ENCODE measurements around the gene TRDMT1.
"Not testable (repeated sequence)": the region's sequence is repeated elsewhere in the genome, so short reads cannot be mapped to it uniquely, and the experiment has no call there.

TRDMT1 gene

DNA sequence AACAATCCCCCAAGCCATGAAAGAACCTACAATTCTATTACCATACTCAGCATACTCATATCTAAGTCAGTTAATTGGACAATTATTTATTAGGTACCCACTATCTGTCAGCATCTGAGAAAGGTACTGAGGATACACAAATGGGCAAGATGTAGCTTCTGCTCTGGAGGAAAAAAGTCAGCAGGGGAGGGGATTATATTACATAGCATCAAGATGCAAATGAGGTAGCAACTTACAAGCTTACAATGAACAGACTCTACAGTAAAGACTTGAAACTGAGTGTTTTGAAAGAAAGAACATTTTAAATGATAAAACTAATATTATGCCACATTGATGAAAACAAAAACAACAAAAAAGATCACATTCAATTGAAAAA lies 61.1 kb downstream of the TRDMT1 start:
- no peak overlapping the region for H3K4me3 ChIP-seq (ENCODE audit: low read depth, low read length)

- H3K4me3 ChIP-seq (ENCODE audit: low read depth, low read length), result no peak overlapping the region
Observed at GRCh38 chr10:17138460-17139042, 62.9 kb downstream of the TRDMT1 start.

GRCh38 chr10:17134737-17135260 lies 66.7 kb downstream of the TRDMT1 start:
- H3K4me3 ChIP-seq (ENCODE audit: low read depth, low read length), result no peak overlapping the region

GRCh38 chr10:17134282-17134681 lies 67.2 kb downstream of the TRDMT1 start:
- H3K4me3 ChIP-seq (ENCODE audit: low read depth, low read length), result no peak overlapping the region

DNA sequence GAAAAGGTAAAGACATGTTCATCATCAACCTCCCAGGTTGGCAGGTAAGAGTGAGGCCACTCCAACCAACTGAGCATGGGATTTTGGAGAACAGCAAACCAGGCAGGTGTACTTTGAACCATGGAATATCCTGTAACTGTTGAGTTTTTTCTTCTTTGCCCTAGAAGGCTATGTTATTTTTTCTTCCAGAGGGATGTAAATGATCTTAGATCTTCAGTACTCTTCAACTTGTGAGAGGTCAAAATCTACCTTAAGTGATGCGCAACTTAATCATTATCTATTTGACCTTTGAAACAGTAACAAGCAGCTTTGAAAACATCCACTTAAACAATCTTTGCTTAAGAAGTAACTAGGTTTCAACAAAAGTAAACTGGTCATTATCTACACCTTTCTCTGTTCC lies 71.7 kb downstream of the TRDMT1 start, which contains the start of gene CUBN:
CUBN (minus strand) TSS at position 71 of the 400 bp plus-strand sequence; CDS start at position 25, 46 bp downstream.
- no peak within 1 kb of the TSS for H3K4me3 ChIP-seq (ENCODE audit: low read depth, low read length)

DNA sequence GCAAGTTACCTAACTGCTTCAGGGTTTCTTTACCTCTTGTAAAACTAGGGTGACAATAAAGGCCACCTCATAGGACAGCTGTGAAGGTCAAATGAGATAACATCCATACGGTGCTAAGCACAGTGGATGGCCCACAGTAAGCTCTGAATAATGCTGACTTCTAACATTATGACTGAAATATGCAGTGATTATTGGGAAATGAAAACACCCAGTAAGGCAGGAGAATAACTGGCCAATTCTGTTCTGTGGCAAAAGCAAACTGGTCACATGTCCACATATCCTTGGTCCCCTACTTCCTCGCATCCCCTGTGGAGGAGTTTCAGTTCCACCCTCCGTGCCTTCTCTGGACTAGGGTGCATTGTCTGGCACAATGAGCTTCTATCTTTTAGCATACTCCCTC lies 73.2 kb downstream of the TRDMT1 start:
- H3K4me3 ChIP-seq (ENCODE audit: low read depth, low read length), result no peak overlapping the region

GRCh38 chr10:17126327-17126726 lies 75.1 kb downstream of the TRDMT1 start:
- H3K4me3 ChIP-seq (ENCODE audit: low read depth, low read length), result no peak overlapping the region

DNA sequence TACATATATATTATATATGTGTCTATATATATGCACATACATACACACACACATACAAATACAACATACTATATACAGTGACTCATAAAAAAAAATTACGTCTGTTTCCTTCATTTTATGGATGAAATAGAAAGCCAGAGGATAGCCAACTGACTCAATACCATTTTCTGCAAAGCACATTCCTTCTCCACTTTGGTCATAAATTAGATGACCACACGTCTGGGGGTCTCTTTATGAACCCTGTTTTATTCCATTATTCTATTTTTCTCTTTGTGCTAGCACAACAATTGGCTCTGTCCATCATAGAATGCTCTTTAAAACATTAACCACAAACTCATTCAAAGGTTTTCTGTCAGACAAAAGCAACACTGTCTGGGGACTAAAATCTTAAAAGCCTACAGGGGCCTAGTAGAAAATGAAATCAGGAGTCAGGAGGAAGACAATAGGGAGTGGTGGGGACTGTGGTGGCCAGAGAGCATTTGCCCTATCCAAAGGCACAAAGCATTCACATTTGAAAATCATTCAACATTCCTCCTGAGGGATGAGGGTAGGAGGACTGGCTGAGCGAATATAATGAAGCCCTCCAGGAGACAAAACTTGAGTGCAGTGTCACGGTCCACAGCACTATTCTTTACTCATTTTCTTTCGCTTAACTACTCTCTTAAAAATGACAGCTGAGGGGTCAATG lies 76.1 kb downstream of the TRDMT1 start:
- no peak overlapping the region for H3K4me3 ChIP-seq (ENCODE audit: low read depth, low read length)

DNA sequence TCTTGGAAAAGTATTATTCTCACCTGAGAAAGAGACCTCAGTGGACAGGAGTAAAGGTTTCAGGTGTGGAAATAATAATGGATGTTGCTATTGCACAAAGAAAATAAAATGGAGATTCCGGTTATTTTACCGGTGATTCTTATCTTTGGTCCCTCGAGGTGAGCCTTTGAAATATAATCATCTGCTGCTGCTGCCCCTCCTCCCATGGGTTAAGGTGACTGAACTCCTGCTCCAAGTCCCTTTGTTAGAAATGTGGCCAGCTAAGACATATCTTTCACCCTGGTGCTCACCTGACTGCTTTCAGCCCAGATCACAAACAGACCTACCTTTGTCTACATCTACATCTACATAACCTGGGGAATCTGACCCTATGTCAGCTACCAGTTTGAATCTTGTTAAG lies 77.5 kb downstream of the TRDMT1 start:
- H3K4me3 ChIP-seq (ENCODE audit: low read depth, low read length), result no peak overlapping the region

DNA sequence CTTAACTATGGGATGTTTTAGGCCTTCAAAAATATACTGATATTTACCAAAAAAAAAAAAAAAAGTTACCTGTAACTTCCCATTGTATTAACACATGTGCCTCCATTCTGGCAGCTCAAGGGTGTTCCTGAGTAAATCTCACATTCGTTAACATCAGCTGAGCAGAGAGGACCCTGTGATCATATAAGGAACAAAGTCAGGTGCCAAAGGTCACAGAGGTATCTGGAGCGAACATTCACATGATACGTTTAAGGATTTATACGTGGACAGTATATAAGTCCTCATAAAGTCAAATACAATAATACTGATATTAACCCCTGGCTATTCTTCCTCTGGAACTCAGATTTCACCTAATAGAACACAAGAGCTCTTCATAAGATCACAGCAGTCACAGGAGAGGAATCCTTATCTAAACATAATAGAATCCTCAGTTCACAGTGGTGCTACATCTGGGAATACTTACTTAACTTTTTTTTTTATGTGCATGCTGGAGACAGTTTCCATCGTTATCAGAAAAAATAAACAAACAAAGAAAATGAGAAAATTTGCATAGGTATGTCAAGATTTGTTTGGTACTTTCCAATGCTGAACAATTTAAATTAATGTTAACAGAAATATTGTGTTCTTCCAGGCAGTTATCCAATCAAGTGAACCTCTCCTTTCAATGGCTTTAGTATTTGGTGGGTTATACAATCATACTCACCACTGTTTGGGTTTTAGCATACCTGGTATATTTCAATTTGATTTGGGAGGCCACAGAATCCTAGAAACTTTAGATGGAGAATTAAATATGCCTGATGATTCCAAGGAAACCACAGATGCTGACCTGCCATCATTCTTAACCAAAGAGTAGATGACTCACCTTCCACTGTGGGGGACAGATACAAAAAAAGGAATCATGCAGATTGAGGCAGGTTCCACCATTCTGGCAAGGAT lies 78.5 kb downstream of the TRDMT1 start:
- no peak overlapping the region for H3K4me3 ChIP-seq (ENCODE audit: low read depth, low read length)

DNA sequence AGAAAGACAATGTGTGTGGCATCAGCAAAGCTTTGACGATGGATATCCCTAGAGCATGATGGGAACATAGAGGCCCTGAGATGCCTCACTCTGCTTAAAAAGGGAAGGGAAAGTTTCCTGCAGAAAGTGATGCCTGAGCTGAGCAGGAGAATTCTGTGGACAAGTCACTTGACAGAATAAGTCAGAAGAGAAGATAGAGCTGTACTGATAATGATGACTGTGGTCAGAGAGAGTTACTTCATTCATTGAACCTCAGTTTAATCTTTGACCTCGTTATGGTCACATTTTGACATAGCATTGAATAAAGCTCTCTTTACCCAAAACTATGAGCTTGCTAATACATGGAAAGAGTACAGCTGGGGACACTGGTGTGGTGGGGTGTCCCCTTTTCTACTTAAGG lies 79.4 kb downstream of the TRDMT1 start:
- no peak overlapping the region for H3K4me3 ChIP-seq (ENCODE audit: low read depth, low read length)

DNA sequence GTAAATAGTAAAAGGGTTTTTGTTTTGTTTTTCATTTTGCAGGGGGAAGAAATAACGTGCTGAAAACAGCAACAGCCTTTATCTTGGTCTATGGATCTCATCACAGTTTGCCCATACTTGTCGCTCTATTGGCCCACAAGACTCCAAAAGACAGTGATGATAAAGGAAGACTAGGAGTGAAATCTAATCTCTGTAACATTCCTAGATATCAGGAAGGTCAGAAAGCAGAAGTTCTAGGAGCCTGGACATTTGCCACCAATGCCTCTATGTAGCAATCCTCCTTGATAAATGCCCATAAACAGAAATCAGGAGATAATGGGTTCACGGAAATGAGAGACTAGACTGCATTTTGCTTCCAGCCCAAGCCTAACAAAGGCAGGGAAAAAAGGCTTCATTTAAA lies 80.8 kb downstream of the TRDMT1 start:
- no peak overlapping the region for H3K4me3 ChIP-seq (ENCODE audit: low read depth, low read length)

GRCh38 chr10:17119845-17120244 lies 81.6 kb downstream of the TRDMT1 start:
- H3K4me3 ChIP-seq (ENCODE audit: low read depth, low read length), result no peak overlapping the region

GRCh38 chr10:17116193-17116592 lies 85.3 kb downstream of the TRDMT1 start:
- H3K4me3 ChIP-seq (ENCODE audit: low read depth, low read length), result no peak overlapping the region

GRCh38 chr10:17115683-17116082 lies 85.8 kb downstream of the TRDMT1 start:
- H3K4me3 ChIP-seq (ENCODE audit: low read depth, low read length), result no peak overlapping the region

GRCh38 chr10:17114878-17115444 lies 86.5 kb downstream of the TRDMT1 start:
- H3K4me3 ChIP-seq (ENCODE audit: low read depth, low read length), result not testable (repeated sequence)

GRCh38 chr10:17113889-17114540 lies 87.5 kb downstream of the TRDMT1 start:
- H3K4me3 ChIP-seq (ENCODE audit: low read depth, low read length), result no peak overlapping the region

- H3K4me3 ChIP-seq (ENCODE audit: low read depth, low read length), result no peak overlapping the region
Observed at GRCh38 chr10:17113346-17113745, 88.1 kb downstream of the TRDMT1 start.

GRCh38 chr10:17112566-17112965 lies 88.9 kb downstream of the TRDMT1 start:
- no peak overlapping the region for H3K4me3 ChIP-seq (ENCODE audit: low read depth, low read length)

DNA sequence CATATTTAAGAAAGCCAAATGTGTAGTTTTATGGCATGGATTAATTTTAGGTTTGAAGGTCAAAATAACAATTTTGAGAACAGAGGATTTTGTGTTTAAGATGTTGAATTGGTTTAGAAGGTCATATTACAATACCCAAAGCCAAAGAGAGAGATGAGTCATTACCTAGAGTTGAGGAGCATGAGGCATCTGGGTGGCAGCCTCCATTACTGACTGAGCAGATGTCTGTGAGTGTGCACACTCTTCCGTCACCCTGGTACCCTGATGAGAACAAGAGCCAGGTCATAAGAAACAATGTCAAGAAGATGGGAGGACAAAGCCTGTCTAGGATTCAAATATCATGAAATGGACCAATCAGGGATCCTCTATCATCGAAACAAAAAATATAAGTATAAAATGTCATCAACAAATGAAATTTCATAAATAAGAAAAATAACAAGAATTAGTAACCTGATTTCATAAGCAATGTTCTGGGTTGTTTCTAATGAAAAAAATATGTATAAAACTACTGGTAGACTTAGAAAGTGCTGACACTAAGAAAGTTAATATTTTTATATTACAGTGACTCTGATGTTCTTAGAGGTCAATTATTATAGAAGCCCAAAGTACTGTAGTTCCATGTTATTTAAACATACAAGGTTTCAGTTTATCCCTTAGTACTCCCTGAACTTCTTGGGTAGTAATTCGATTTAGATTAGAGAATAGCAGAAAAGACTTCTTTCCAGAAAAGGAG lies 91.8 kb downstream of the TRDMT1 start:
- H3K4me3 ChIP-seq (ENCODE audit: low read depth, low read length), result no peak overlapping the region
